ENCODE data around the gene SUGP2. TPM values are rescaled to one million over a fixed set of nuclear protein-coding genes. Genes with fewer than 3 reads are reported as not detected.

SUGP2 gene
- total and polyA plus RNA-seq, 2 of the 13 experiments (the other 11 are each of a cell fraction or from before 2014, with no cell fraction given), result 40.6 to 57.7 TPM

DNA sequence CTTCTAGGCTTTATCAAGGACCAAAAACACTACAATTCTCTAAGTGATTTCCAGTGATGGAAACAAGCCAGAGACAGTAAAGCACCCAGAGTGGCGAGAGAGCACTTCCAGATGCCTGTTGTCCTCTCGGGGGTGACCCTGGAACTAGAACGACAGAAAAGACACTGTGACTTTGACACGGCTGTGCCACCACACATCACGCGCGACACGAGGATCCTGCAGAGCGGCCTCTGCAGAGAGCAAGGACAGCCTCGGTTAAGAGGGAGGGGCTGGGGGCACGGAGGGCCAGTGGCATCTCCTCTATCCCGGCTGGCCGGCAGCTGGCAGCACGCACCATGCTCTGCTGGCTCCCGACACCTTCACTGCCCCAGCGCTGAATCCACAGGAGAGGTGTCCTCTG lies 42.3 kb downstream of the SUGP2 start:
- Histone ChIP-seq H3K9me3 (ENCODE audit: low read length) (no peaks in the 10 kb centered on the region), H3K9ac (ENCODE audit: insufficient read depth, low read depth, low read length) (no peak overlapping the region), H3K4me1 (ENCODE audit: insufficient read depth, low read length) (peaks cover 10% of the 10 kb centered on the region), H3K4me2 (ENCODE audit: low read depth, low read length) (no peak overlapping the region), H4K20me1 (ENCODE audit: insufficient read depth, low read length) (no peaks in the 10 kb centered on the region), H3K4me3 (replicated peaks in 1 of 3; ENCODE audit: insufficient read depth in 1 of 3, low read depth in 2 of 3, low read length in 3 of 3) (no peak overlapping the region), H3K79me2 (ENCODE audit: insufficient read depth, low read length) (no peaks in the 10 kb centered on the region), H3K27ac (ENCODE audit: extremely low read length, insufficient read depth, low read length) (no peak overlapping the region), H3K36me3 (replicated peaks in 1 of 2; ENCODE audit: control insufficient read depth in 1 of 2, insufficient read depth in 2 of 2, low read length in 2 of 2) (peaks cover 15 to 32% of the 10 kb centered on the region in 2 experiments), H3K27me3 (ENCODE audit: control insufficient read depth in 1 of 2, insufficient read depth in 2 of 2, low read length in 2 of 2) (no peaks in the 10 kb centered on the region), H2AFZ (ENCODE audit: low read length) (no peak overlapping the region)
- 89% methylated on average over 10 of the region's 16 CpGs for WGBS (ENCODE audit: low lambda C conversion rate)
- in situ Hi-C loops (cut with HindIII; ENCODE audit: extremely low pct_ligation_motif_present, low pct_unique_long_range_greater_than_20kb) (no loop called here), intact Hi-C loops (cut with micrococcal nuclease; ENCODE audit: unreplicated experiment) (no loop called here)
- DNase-seq (ENCODE audit: low spot score), result no peak
- no TSS peak for BruUV-seq (replicated peaks)
- ATAC-seq, result no peak
- TF ChIP-seq, protein P1, sequence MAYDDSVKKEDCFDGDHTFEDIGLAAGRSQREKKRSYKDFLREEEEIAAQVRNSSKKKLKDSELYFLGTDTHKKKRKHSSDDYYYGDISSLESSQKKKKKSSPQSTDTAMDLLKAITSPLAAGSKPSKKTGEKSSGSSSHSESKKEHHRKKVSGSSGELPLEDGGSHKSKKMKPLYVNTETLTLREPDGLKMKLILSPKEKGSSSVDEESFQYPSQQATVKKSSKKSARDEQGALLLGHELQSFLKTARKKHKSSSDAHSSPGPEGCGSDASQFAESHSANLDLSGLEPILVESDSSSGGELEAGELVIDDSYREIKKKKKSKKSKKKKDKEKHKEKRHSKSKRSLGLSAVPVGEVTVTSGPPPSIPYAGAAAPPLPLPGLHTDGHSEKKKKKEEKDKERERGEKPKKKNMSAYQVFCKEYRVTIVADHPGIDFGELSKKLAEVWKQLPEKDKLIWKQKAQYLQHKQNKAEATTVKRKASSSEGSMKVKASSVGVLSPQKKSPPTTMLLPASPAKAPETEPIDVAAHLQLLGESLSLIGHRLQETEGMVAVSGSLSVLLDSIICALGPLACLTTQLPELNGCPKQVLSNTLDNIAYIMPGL (CRISPR knock-in tag; IDR thresholded peaks at IDR 0.05; ENCODE audit: borderline replicate concordance in 1 of 2, low read depth in 1 of 2), result no peak
- TF ChIP-seq CHD4 (IDR thresholded peaks at IDR 0.05; ENCODE audit: borderline replicate concordance, low read length) (no peak), ZSCAN31 (CRISPR knock-in tag; IDR thresholded peaks at IDR 0.05; ENCODE audit: low read depth) (no peak), SOX5 (CRISPR knock-in tag; IDR thresholded peaks at IDR 0.05; ENCODE audit: borderline replicate concordance) (no peak), ZNF230 (CRISPR knock-in tag; IDR thresholded peaks at IDR 0.05) (no peak), HES4 (CRISPR knock-in tag; IDR thresholded peaks at IDR 0.05; ENCODE audit: borderline replicate concordance) (no peak), KAT8 (CRISPR knock-in tag; IDR thresholded peaks at IDR 0.05) (no peak), CHD2 (IDR thresholded peaks at IDR 0.05; ENCODE audit: low read depth, low read length) (no peak), MATR3 (CRISPR knock-in tag; IDR thresholded peaks at IDR 0.05) (no peak)
- TF ChIP-seq, protein P2, sequence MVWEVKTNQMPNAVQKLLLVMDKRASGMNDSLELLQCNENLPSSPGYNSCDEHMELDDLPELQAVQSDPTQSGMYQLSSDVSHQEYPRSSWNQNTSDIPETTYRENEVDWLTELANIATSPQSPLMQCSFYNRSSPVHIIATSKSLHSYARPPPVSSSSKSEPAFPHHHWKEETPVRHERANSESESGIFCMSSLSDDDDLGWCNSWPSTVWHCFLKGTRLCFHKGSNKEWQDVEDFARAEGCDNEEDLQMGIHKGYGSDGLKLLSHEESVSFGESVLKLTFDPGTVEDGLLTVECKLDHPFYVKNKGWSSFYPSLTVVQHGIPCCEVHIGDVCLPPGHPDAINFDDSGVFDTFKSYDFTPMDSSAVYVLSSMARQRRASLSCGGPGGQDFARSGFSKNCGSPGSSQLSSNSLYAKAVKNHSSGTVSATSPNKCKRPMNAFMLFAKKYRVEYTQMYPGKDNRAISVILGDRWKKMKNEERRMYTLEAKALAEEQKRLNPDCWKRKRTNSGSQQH (CRISPR knock-in tag; IDR thresholded peaks at IDR 0.05; ENCODE audit: low read depth), result no peak
- TF ChIP-seq, protein P3, sequence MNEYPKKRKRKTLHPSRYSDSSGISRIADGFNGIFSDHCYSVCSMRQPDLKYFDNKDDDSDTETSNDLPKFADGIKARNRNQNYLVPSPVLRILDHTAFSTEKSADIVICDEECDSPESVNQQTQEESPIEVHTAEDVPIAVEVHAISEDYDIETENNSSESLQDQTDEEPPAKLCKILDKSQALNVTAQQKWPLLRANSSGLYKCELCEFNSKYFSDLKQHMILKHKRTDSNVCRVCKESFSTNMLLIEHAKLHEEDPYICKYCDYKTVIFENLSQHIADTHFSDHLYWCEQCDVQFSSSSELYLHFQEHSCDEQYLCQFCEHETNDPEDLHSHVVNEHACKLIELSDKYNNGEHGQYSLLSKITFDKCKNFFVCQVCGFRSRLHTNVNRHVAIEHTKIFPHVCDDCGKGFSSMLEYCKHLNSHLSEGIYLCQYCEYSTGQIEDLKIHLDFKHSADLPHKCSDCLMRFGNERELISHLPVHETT (CRISPR knock-in tag; conservative IDR thresholded peaks at IDR 0.05), result no peak
- CTCF ChIA-PET (ENCODE audit: low intra/inter-chr PET ratio, low total read pairs), result no interaction called here
- no peak for FAIRE-seq
- POLR2A ChIA-PET, result interaction anchor here (0.9 kb wide), 1 partner anchor 72 kb away, joined by 3 read pairs; the partner anchor contains the start of genes COPE and DDX49
